A549 treated with AZD9567 at 1 μM for 4 hours (cell line): ENCODE results near the gene JUNB. TPM values are rescaled to one million over a fixed set of nuclear protein-coding genes. Genes with fewer than 3 reads are reported as not detected.

Experiments
- total RNA-seq: library from RNA; stranded (reverse); fragments of 200-300 nt; extraction: Qiagen RNA extraction; gene quantifications from 5 replicates; pipeline ENCODE4 v1.2.3, GENCODE V29; 2022; ENCODE audit not compliant: insufficient read depth

The JUNB gene
- total RNA-seq = 110 to 185 TPM (median 160 TPM) in 5 replicates

DNA sequence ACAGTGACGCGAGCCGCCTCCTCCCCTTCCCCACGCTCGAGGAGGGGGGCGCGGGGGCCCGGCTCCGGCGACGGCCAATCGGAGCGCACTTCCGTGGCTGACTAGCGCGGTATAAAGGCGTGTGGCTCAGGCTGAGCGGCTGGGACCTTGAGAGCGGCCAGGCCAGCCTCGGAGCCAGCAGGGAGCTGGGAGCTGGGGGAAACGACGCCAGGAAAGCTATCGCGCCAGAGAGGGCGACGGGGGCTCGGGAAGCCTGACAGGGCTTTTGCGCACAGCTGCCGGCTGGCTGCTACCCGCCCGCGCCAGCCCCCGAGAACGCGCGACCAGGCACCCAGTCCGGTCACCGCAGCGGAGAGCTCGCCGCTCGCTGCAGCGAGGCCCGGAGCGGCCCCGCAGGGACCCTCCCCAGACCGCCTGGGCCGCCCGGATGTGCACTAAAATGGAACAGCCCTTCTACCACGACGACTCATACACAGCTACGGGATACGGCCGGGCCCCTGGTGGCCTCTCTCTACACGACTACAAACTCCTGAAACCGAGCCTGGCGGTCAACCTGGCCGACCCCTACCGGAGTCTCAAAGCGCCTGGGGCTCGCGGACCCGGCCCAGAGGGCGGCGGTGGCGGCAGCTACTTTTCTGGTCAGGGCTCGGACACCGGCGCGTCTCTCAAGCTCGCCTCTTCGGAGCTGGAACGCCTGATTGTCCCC, at the start of gene JUNB:
Gene JUNB, plus strand, starts transcription at position 142 of the 706 bp plus-strand sequence. Its CDS starts 286 bp downstream, at position 428.

DNA sequence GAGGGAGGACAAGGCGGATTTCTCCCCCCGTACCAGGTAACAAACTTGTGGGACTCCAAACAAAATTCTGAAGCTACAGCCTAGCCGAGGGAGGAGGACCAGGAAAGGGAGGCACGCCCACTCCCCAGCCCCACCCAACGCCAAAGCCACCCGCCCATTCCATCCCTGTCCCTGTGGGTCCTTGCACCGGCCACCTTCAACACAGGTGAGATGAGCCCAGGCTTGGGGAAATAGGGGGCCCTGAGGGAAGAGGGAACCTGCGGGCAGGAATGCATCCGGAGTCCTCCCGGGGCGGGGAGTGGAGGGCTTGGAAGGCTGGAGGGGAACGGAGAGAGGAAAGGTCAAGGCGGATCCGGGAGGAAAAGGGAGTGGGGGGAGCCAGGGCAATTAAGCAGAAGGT, 39.7 kb upstream of the JUNB start, which contains the start of gene BEST2:
Gene BEST2, plus strand, starts transcription at position 157 of the 400 bp plus-strand sequence. CDS start 802 bp downstream, outside the sequence.

DNA sequence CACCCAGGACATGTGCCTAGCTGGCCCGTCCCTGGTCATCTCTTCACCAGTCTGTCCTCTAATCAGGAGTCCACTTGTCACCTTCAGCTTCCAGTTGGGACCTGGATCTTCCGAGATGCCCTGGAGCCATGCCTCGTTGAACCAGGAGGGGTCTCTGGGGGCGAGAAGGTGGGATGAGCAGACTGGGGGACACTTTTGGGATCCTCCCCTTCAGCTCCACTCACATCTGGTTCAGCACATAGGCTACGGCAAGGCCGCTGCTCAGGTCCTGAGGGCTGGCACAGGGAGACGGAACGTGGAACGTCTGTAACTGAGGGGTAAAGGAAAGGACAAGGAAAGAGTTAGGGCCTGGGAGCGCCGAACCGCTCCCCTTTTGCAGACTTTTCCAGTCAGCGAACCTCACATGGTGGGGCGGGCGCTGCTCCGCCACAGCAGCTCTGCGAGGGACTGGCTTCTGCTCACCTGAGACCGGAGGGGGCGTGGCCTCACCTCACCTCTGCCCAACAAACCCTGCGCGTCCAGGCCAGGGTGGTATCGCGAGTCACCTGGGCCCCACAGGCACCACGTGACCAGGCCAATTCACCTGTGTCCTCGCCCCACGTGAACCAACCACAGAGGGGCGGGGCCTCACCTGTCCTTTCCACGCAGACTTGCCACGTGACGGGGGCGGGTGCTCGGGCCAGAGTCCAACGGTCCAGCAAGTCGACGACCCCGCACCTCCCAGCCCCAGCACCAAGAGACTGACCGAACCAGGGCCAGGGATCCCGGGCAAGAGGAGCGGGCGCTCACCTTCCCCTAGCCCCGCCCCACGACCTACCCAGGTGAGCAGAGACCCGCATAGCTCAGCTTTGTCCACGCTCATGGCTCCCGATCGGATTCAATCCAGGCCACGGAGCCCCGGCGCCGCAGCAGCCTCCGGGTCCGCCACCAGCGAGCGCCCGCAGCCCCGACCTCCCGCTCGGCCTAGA, 16.4 kb upstream of the JUNB start, which contains the start of gene HOOK2:
Gene HOOK2, minus strand, starts transcription at position 965 of the 968 bp plus-strand sequence. Its CDS starts 103 bp downstream, at position 862.

DNA sequence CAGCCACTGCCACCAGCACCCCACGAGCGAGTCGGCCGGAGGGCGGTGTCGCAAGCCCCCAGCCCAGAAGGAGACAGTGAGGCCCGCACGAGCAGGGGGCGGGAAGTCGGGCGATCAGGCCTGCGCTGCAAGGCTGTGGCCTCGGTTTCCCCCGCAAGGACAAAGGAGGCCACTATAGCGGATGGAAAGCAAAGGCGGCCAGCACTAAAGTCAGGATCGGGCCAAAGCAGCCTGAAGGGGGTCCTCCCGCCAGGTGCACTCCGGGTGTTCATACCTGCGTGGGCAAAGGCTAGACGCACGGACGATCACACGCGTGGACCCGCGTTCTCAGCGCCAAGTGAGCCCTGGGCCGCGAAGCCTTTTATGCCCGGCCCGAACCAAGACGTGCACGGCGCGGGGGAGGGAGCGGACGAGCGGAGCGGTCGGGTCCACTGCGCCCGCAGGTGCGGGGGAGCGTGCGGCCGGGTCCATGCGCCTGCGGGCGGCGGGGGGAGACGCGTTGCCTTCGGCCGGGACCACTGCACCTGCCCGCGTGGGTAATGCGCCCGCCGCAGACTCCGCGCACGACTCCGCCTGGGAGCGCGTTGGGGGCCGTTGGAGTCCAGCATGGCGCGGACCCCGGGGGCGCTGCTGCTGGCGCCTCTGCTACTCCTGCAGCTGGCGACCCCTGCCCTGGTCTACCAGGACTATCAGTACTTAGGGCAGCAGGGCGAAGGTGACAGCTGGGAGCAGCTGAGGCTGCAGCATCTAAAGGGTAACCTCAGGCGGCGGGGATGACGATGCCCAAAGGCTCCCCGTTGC, 10.4 kb downstream of the JUNB start, which contains the start of the genes PRDX2 and THSD8:
Gene PRDX2, minus strand, starts transcription at position 335 of the 801 bp plus-strand sequence. CDS start 539 bp downstream, outside the sequence.
Gene THSD8, plus strand, starts transcription at position 604 of the 801 bp plus-strand sequence. Its CDS starts 3 bp downstream, at position 607.

DNA sequence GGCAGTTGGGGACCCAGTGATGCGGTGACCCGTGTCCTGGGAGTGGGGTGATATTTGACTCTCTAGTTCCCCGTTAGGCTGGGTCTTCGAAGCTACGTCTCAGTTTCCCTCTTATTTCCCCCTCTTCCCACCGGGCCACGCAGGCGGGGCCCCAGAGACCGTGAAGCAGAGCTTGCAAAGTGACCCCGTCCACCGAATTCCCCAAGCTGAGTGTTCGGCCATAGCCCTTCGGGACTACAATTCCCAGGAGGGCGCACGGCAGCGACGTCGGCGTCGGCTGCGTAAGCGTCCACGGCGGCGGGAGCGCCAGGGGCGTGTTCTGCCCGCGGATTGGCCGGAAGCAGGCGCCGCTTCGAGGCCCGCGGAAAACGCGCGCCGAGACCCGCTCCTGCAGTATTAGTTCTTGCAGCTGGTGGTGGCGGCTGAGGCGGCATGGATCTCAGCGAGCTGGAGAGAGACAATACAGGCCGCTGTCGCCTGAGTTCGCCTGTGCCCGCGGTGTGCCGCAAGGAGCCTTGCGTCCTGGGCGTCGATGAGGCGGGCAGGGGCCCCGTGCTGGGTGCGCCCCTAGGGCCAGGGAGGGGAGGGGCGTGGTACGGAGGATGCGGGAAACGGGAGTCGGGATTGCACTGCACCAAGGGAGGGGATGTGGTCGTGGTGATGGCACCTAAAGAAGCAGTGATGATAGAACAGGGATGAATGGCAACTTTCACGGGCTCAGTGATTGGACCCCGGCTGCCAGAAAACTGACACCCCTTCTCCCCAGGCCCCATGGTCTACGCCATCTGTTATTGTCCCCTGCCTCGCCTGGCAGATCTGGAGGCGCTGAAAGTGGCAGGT, 15.2 kb downstream of the JUNB start, which contains the start of gene RNASEH2A:
Gene RNASEH2A, plus strand, starts transcription at position 343 of the 840 bp plus-strand sequence. Its CDS starts 90 bp downstream, at position 433.

DNA sequence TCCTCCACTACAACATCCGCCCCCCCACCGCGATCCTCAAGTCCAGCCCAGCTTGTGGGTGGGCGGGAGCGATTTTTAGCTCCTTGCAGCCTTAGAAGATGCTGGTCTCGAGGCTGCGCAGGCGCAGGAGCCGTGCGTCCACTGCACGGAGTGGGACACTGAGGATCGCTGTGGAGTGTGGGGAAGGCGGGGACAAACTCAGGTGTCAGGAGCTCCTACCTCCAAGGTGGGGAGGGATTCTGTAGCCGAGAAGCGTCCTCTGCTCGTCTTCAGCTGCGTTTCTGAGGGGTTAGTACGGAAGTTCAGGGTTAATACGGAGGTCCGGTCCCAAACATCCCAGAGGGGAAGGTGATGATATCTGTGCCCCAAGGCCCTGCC, 43.3 kb downstream of the JUNB start, which contains the start of gene RTBDN:
Gene RTBDN, minus strand, starts transcription at position 14 of the 378 bp plus-strand sequence. CDS start 4,600 bp downstream, outside the sequence.

DNA sequence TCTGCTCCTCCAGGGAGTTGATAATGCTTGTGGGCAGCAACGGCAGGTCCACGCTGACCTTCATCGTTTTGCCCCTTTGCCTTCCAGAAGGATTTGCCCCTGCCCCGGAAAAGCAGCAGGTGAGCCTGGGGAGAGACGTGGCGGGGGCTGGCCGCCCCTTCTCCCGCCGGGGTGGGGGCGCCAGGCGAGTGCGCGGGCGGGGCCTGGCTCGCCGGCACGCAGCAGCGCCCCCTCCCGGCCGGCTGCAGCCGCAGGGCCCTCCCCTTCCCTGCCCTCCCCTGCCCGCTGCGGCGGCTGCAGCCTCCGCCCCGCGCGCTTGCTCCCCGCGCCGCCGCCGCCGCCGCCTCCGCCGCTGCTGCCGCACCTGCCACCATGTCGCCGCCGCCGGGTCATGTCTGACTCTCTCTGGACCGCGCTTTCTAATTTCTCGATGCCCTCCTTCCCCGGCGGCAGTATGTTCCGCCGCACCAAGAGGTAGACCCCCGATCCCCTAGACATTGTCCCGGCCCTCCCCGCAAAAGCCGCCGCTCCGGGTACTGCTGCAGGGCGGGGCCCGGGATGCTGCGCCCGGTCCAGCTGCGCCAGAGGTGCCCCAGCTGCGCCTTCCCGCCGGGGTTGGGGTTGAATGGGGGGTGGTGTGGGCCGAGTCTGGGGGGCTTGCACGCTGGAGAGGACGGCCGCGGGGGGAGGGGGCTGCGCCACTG, 47.0 kb downstream of the JUNB start, which contains the start of gene MAST1:
Gene MAST1, plus strand, starts transcription at position 334 of the 704 bp plus-strand sequence. Its CDS starts 58 bp downstream, at position 392.

Other genes starting within 250 kb of the JUNB start
- gene ZNF564, start 240.0 kb upstream of the JUNB start, total RNA-seq = 1.8 to 2.4 TPM (median 2.1 TPM) in 5 replicates
- 0.54 to 3.3 TPM (median 0.66 TPM) in 5 replicates for gene ZNF490, start 180.7 kb upstream of the JUNB start, total RNA-seq
- gene ZNF791, start 180.6 kb upstream of the JUNB start, total RNA-seq = 4.5 to 11.0 TPM (median 5.7 TPM) in 5 replicates
- 19.1 to 30.7 TPM (median 22.0 TPM) in 5 replicates for gene MAN2B1, start 124.7 kb upstream of the JUNB start, total RNA-seq
- 8.4 to 11.5 TPM (median 10.0 TPM) in 5 replicates for gene WDR83, start 124.7 kb upstream of the JUNB start, total RNA-seq
- 29.7 to 49.1 TPM (median 48.2 TPM) in 5 replicates for gene DHPS, start 109.6 kb upstream of the JUNB start, total RNA-seq
- gene GNG14, start 103.5 kb upstream of the JUNB start, total RNA-seq = not detected in 5 replicates
- gene FBXW9, start 94.9 kb upstream of the JUNB start, total RNA-seq = 11.4 to 14.6 TPM (median 13.9 TPM) in 5 replicates
- 31.3 to 35.3 TPM (median 33.6 TPM) in 5 replicates for gene TNPO2, start 67.6 kb upstream of the JUNB start, total RNA-seq
- 118 to 201 TPM (median 193 TPM) in 5 replicates for gene TRIR, start 56.8 kb upstream of the JUNB start, total RNA-seq
- 83.8 to 103 TPM (median 99.2 TPM) in 5 replicates for gene GET3, start 54.0 kb upstream of the JUNB start, total RNA-seq
- 0.59 to 1.0 TPM (median 0.79 TPM) in 4 of 5 replicates, not detected in the other for gene BEST2, start 39.7 kb upstream of the JUNB start, total RNA-seq
- 9.8 to 14.0 TPM (median 12.8 TPM) in 5 replicates for gene HOOK2, start 15.9 kb upstream of the JUNB start, total RNA-seq
- gene PRDX2, start 10.3 kb downstream of the JUNB start, total RNA-seq = 0.47 to 0.91 TPM (median 0.66 TPM) in 4 of 5 replicates, not detected in the other
- gene THSD8, start 10.6 kb downstream of the JUNB start, total RNA-seq = 9.1 to 13.7 TPM (median 11.8 TPM) in 4 of 5 replicates, not detected in the other
- 39.4 to 50.4 TPM (median 46.8 TPM) in 5 replicates for gene RNASEH2A, start 15.1 kb downstream of the JUNB start, total RNA-seq
- 0.08 to 0.09 TPM in 2 of 5 replicates, not detected in the others for gene RTBDN, start 43.1 kb downstream of the JUNB start, total RNA-seq
- 1.5 to 7.0 TPM (median 1.7 TPM) in 5 replicates for gene MAST1, start 47.0 kb downstream of the JUNB start, total RNA-seq
- 28.6 to 36.5 TPM (median 29.7 TPM) in 5 replicates for gene DNASE2, start 90.0 kb downstream of the JUNB start, total RNA-seq
- gene KLF1, start 95.7 kb downstream of the JUNB start, total RNA-seq = 0.05 to 0.07 TPM in 2 of 5 replicates, not detected in the others
- gene GCDH, start 99.7 kb downstream of the JUNB start, total RNA-seq = 9.2 to 21.4 TPM (median 9.9 TPM) in 5 replicates
- gene SYCE2, start 127.8 kb downstream of the JUNB start, total RNA-seq = 0.25 to 1.8 TPM (median 0.42 TPM) in 5 replicates
- 60.5 to 80.0 TPM (median 74.4 TPM) in 5 replicates for gene FARSA, start 142.2 kb downstream of the JUNB start, total RNA-seq
- gene CALR, start 147.1 kb downstream of the JUNB start, total RNA-seq = 481 to 566 TPM (median 518 TPM) in 5 replicates
- gene RAD23A, start 154.4 kb downstream of the JUNB start, total RNA-seq = 73.1 to 82.3 TPM (median 81.9 TPM) in 5 replicates
- gene GADD45GIP1, start 165.7 kb downstream of the JUNB start, total RNA-seq = 20.6 to 55.7 TPM (median 51.6 TPM) in 5 replicates
- gene DAND5, start 178.1 kb downstream of the JUNB start, total RNA-seq = 0.03 to 0.07 TPM (median 0.06 TPM) in 3 of 5 replicates, not detected in the others
- 3.6 to 4.3 TPM (median 3.8 TPM) in 5 replicates for gene NFIX, start 204.0 kb downstream of the JUNB start, total RNA-seq